ENCODE measurements around the gene BAG2.

The BAG2 gene

DNA sequence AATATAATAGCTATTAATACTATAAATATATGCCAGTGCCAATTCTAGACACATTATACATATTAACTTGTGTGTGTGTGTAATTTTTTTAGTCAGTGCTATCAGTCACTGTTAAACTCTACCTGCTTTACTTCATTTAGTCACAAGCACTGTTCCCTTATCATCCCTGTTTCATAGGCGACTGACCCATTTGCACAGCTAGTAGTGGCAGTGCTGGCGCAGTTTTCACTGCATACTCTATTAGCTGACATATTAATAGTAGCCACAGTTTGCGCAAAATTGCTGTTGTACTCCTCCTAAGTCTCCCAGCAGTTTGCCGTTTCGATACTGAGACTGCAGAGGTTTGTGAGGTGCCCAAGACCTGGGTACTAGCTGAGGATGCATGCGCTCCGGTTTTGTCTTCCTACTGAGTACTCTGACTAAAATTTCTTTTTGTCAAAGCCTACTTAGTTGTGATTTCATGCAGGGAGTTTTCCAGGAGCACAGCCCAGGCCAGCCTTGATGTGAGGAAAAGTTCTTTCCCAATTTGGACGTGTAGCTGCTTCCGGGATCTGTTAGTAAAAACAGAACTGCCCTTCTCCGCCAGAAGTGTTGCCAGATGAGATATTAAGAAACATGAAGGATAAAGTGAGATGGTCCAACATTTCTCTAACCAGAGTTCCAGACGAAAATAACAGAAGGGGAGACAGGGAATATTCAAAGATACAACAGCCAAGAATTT lies 5.6 kb downstream of the BAG2 start:
- no peak for DNase-seq

GRCh38 chr6:57180596-57180995 lies 8.5 kb downstream of the BAG2 start:
- DNase-seq, result no peak

GRCh38 chr6:57182017-57182432 lies 9.9 kb downstream of the BAG2 start:
- no peak for DNase-seq

DNA sequence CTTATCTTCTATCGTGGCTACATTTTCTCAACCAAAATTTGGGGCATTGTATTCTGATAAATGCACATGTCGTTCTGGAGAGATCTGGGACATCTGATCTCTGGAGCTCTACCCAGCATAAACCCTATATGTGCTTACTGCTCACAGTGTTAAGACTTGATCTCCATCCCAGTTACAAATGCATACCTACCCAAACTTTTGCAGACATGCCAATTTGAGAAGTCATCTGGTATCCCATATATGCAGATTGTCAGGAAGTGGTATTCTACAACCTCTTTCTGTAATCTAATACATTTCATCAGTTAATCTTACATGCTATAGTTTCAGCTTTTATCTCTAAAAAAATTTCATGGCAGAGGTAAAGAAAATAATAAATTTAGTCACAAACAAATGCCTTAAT lies 11.2 kb downstream of the BAG2 start:
- no peak for DNase-seq

DNA sequence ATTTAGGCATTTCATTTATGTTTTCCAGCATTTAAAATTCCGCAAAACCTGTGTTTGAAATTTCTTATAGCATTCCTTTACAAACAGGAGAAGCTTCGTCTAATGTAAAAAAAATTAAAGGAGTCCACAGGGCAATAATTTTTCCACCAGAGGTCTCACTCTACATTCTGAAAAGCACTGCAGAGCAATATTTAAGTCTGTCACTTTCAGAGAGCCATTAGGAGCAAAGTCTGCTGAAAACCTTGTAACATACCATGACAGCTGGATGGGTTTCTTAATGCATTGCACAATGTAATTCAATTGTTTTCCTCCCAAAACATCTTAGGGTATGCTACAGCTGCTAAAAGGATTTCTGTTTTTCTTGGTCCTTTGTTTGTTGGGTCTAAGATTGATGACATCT lies 18.0 kb downstream of the BAG2 start:
- DNase-seq, result no peak

DNA sequence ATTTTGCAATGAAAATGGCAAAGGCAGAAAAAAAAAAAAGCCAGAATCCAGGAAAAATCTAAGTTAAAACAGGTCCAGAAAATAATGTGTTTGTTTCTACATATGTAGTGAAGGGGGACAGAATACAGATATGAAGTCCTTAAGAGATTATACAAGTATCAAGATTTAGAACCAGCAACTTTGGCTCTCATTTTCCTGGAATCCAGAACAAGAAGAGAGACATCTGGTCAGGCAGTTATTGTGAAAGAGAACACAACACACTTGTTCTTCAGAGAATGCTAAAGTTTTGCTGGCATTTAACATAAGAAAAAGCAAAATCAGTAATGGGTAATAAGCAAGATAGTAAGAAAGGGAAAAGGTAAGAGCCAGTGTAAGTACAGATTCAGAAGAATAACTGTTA lies 21.1 kb downstream of the BAG2 start:
- no peak for DNase-seq

DNA sequence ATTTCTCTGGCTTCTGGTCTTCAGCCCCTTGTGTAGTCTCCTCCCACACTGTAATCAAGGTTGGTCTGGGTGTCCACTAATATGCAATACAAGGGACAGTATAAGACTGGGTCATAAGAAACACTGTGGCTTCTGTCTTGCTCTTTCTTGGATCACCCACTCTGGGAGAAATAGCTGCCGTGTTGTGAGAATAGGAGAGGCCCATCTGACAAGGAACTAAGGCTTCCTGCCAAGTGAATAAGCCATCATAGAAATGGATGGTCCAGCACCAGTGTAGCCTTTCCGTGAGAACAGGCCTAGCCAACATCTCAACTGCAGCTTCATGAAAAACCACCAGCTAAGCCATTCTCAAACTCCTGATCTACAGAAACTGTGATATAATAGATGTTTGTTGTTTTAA lies 23.3 kb downstream of the BAG2 start:
- no peak for DNase-seq

- no peak for DNase-seq
These were observed 27.0 kb downstream of the BAG2 start for GRCh38 chr6:57198926-57199636.

DNA sequence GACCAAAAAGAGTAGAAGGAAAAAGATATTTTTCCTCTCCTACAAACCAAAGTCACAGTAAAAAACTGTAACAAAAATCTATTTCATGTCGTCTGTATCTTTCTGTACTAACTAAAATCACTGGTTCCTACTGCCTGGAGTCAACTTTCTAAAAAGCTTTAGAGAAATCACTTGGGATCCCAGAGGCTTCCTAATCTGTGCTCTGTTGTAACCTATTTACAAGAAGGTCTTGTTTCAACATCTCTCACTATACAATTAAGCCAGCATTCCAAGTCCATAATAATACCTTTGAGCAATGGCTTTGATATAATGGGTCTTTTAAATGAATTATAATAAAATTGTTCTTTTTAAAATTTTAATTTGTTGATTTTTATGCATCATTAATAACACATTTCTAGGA lies 29.6 kb downstream of the BAG2 start:
- DNase-seq, result no peak

- no peak for DNase-seq
These were observed 33.6 kb downstream of the BAG2 start for GRCh38 chr6:57205550-57206328.

DNA sequence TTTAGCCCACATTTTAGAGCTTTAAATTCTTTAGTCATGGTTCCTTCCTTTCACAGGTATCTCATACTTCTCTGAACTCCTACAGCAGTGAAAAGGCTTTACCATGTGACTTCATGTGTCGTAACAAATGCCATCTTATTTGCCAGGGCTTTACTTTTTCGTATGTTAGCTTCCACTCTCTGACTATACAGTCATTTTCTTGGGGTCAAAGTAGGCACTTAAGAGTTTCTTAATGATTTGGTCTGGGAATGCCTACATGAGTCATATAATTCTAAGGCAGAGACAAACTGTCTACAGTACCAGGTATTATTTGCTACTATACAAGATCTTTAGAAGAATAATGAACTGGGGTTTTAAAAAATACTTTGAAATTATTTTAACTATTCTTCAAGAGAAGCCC lies 35.0 kb downstream of the BAG2 start:
- DNase-seq, result no peak

GRCh38 chr6:57207872-57208271 lies 35.7 kb downstream of the BAG2 start:
- no peak for DNase-seq

GRCh38 chr6:57209030-57209429 lies 36.9 kb downstream of the BAG2 start:
- no peak for DNase-seq

DNA sequence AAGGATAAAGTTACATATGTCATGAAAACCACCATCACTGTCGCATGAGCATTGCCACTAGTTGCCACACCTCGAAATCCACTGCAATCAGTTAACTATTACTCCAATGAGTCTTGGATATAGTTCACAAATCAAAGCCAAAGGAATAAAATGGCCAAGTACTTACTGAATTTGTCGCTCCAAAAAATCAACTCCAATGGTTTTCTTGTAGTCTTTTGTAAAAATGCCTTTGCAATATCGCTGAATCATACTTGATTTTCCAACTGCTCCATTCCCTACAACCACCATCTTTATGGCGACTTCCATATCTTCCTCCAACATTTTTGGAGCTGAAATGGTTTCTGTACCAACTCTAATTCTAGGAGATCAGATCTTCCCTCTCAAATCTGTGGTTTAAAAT lies 37.9 kb downstream of the BAG2 start:
- DNase-seq, result no peak

DNA sequence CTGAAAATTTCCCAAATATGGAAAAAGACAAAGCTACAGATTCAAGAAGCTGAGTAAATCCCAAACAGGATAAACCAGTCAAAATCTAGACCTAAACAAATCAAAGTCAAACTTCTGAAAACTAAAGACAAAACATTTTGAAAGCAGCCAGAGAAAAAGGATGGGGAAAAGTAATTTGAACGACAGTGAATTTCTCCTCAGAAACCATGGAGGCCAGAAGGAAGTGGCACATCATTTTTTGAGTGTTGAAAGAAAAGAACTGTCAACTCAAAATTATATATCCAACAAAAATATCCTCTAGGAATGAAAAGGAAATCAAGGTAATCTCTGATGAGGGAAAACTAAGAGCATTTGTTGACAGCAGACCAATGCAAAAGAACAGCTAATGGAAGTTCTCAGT lies 43.1 kb downstream of the BAG2 start:
- DNase-seq, result no peak

DNA sequence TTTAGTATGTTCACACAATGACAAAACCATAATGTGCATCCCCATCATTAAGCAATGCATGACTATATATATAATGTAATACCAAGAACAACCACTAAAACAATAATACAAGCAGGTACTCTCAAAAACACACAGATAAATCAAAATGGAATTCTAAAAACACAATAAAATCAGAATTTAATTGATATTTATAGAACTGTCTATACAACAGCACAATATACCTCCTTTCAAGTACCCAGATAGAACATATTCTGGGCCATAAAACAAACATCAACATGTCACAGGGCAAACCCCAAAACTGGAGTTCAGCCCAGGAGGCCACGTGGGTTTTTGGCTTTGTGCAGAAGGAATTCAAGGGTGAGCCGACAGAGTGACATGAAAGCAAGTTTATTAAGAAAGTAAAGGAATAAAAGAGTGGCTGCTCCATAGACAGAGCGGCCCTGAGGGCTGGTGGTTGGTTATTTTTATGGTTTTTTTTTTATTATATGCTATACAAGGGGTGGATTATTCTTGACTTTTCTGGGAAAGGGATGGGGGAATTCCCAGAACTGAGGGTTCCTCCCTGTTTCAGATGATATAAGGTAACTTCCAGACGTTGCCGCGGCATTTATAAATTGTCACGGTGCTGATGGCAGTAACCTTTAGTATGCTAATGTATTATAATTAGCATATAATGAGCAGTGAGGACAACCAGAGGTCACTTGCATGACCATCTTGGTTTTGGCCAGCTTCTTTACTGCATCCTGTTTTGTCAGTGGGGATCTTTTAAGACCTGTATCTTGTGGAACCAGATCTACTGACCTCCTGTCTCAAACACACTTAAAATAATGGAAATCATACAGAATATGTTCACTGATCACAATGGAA lies 44.3 kb downstream of the BAG2 start:
- DNase-seq, result no peak

DNA sequence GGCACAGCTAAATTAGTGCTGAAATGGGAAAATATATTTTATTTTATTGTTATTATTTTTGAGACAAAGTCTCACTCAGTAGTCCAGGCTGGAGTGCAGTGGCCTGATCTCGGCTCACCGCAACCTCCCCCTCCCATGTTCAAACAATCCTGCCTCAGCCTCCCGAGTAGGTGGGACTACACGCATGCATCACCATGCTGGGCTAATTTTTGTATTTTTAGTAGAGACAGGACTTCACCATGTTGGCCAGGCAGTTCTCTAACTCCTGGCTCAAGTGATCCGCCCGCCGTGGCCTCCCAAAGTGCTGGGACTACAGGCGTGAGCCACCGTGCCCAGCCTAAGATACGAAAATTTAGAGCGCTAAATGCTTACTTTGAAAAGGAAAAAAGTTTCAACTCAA lies 45.1 kb downstream of the BAG2 start:
- DNase-seq, result no peak

DNA sequence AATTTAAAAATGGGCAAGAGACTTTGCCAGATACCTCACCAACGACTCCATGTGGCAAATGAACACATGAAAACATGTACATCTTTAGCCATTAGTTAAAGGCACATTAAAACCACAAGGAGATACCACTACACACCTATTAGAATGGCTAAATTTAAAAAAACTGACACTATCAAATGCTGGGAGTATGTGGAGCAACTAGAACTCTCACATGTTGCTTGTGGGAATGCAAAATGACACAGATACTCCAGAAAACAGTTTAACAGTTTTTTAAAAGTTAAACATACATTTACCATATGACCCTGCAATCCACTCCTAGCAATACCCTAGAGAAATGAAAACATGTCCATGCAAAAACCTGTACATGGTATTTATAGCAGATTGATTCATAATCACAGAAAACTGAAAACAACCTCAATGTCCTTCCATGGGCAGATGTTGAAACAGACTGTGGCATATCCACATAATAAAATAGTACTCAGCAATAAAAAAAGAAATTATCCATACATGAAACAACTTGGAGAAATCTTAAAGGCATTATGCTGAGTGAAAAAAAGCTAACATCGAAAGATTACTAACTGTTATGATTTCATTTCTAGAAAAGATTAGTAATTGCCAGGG lies 48.1 kb downstream of the BAG2 start:
- no peak for DNase-seq

- DNase-seq, result peak; percentile 52
These were observed 49.2 kb downstream of the BAG2 start for GRCh38 chr6:57221191-57221935.

DNA sequence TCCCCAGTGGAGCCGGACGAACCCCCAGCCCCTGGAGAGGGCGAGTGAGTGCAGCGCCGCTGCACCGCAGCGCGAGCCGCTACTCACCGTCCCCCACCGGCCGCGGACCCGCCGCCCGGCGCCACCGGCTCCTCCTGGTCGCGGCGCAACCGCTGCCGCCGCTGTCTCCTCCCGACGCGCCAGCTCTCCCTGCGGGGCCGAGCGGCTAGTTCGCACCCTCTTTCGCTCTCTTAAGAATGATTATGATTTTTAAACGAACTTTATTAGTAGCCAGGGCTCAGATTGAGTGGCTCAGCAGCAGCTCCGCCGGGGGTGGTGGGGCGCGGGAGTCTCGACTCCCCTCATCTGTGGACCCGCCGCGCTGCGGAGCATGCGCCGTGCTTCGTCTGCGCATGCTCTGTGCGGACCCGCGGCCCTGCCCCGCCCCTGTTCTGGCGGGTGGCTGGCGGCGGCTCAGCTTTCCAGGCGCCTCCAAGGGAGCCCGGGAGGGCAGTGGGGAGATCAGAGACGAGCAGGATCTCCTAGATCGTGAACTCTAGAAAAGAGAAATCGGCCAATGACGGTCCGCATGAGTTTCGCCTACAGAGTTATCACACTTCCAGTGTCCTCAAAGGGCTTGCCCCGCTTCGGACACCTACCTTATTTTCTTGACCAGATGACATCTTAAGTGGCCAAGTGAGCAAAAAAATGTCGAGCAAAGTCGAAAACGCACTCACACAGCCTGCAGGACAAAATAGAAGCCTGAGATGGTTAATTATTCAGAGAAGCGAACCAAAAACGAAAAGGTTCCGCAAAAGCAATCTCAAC lies 50.0 kb downstream of the BAG2 start, which contains the start of gene RAB23:
Gene RAB23, minus strand, starts transcription at position 372 of the 807 bp plus-strand sequence. CDS start 11,927 bp downstream, outside the sequence.
- DNase-seq, result peak; percentile 79

GRCh38 chr6:57222743-57223077 lies 50.6 kb downstream of the BAG2 start:
- no peak for DNase-seq
